ENCODE results near the gene THPO.

The THPO gene

DNA sequence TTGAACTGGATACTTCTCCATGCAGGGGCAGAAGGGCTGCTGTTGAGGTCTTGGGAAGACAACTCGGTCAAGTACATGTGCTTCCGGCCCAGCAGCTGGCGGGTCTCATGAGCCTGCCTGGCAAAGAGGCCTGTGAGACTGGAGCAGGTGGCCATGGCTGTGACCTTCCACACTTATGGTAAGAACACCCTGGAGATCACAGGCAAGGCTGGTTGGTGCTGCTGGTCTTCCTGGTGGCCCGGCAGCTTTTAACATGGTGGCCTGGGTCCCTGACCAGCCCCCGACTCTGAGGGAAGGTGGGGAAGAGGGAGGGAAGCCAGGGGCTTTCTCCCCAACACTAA is 17.3 kb upstream of the THPO start:
- Histone ChIP-seq H2BK5ac (ENCODE audit: low read length) (no peak overlapping the region), H3K56ac (ENCODE audit: low read length) (no peak overlapping the region), H3K4ac (ENCODE audit: low read depth, low read length) (no peak overlapping the region), H3K18ac (ENCODE audit: low read length) (no peak overlapping the region), H3K79me1 (ENCODE audit: low read length) (no peaks in the 10 kb centered on the region), H4K5ac (ENCODE audit: low read length) (no peak overlapping the region), H3K4me2 (ENCODE audit: low read length) (no peak overlapping the region), H3K23ac (ENCODE audit: low read length) (no peak overlapping the region), H3K4me1 (ENCODE audit: control insufficient read depth, low read depth, low read length) (no peaks in the 10 kb centered on the region), H2BK15ac (replicated peaks; ENCODE audit: low read depth) (no peak overlapping the region), H3K27me3 (ENCODE audit: insufficient read depth, low read length, poor library complexity) (no peaks in the 10 kb centered on the region), H4K8ac (ENCODE audit: low read depth, low read length) (no peak overlapping the region), H2BK120ac (ENCODE audit: low read depth, low read length) (no peak overlapping the region), H3K4me3 (ENCODE audit: low read length) (no peak overlapping the region), H3K9ac (ENCODE audit: low read length) (no peak overlapping the region), H3K27ac (ENCODE audit: low read depth, low read length) (no peak overlapping the region), H3K79me2 (ENCODE audit: control insufficient read depth, insufficient read depth, low read length) (no peaks in the 10 kb centered on the region), H3K36me3 (ENCODE audit: control insufficient read depth, insufficient read depth, low read length) (no peaks in the 10 kb centered on the region), H2AK5ac (ENCODE audit: low read length) (no peak overlapping the region)
- no CpG with 5 or more reads among the region's 5 CpGs for WGBS (ENCODE audit: extremely low coverage, insufficient coverage, low lambda C conversion rate)
- no peak for DNase-seq

- H2BK120ac ChIP-seq (ENCODE audit: low read depth, low read length), result no peak overlapping the region
- no peak for DNase-seq
- H3K4me1 ChIP-seq (ENCODE audit: control insufficient read depth, low read depth, low read length), result no peaks in the 10 kb centered on the region
- H4K8ac ChIP-seq (ENCODE audit: low read depth, low read length), result no peak overlapping the region
- H3K4ac ChIP-seq (ENCODE audit: low read depth, low read length), result no peak overlapping the region
- H3K36me3 ChIP-seq (ENCODE audit: control insufficient read depth, insufficient read depth, low read length), result no peaks in the 10 kb centered on the region
- H3K4me3 ChIP-seq (ENCODE audit: low read length), result no peak overlapping the region
- H3K23ac ChIP-seq (ENCODE audit: low read length), result no peak overlapping the region
- no peak overlapping the region for H2BK5ac ChIP-seq (ENCODE audit: low read length)
- no peak overlapping the region for H3K4me2 ChIP-seq (ENCODE audit: low read length)
- no peak overlapping the region for H2AK5ac ChIP-seq (ENCODE audit: low read length)
- H3K56ac ChIP-seq (ENCODE audit: low read length), result no peak overlapping the region
- H3K79me1 ChIP-seq (ENCODE audit: low read length), result no peaks in the 10 kb centered on the region
- no peak overlapping the region for H4K5ac ChIP-seq (ENCODE audit: low read length)
- H3K27ac ChIP-seq (ENCODE audit: low read depth, low read length), result no peak overlapping the region
- no peaks in the 10 kb centered on the region for H3K79me2 ChIP-seq (ENCODE audit: control insufficient read depth, insufficient read depth, low read length)
- H3K9ac ChIP-seq (ENCODE audit: low read length), result no peak overlapping the region
- no peaks in the 10 kb centered on the region for H3K27me3 ChIP-seq (ENCODE audit: insufficient read depth, low read length, poor library complexity)
- no peak overlapping the region for H2BK15ac ChIP-seq (replicated peaks; ENCODE audit: low read depth)
- no peak overlapping the region for H3K18ac ChIP-seq (ENCODE audit: low read length)
- no CpG with 5 or more reads among the region's 3 CpGs for WGBS (ENCODE audit: extremely low coverage, insufficient coverage, low lambda C conversion rate)
Measured at GRCh38 chr3:184391266-184391665, 13.3 kb upstream of the THPO start.

- no peak overlapping the region for H3K4me2 ChIP-seq (ENCODE audit: low read length)
Measured at GRCh38 chr3:184389935-184390528, 12.0 kb upstream of the THPO start.

GRCh38 chr3:184389384-184389783 is 11.4 kb upstream of the THPO start:
- H3K27ac ChIP-seq (ENCODE audit: low read depth, low read length), result no peak overlapping the region
- H3K23ac ChIP-seq (ENCODE audit: low read length), result no peak overlapping the region
- H3K27me3 ChIP-seq (ENCODE audit: insufficient read depth, low read length, poor library complexity), result no peaks in the 10 kb centered on the region
- DNase-seq, result no peak
- no peak overlapping the region for H2BK120ac ChIP-seq (ENCODE audit: low read depth, low read length)
- no CpG with 5 or more reads among the region's 5 CpGs for WGBS (ENCODE audit: extremely low coverage, insufficient coverage, low lambda C conversion rate)
- H2BK15ac ChIP-seq (replicated peaks; ENCODE audit: low read depth), result no peak overlapping the region
- no peak overlapping the region for H3K56ac ChIP-seq (ENCODE audit: low read length)
- H3K9ac ChIP-seq (ENCODE audit: low read length), result no peak overlapping the region
- H3K4me2 ChIP-seq (ENCODE audit: low read length), result no peak overlapping the region
- no peak overlapping the region for H4K8ac ChIP-seq (ENCODE audit: low read depth, low read length)
- no peaks in the 10 kb centered on the region for H3K4me1 ChIP-seq (ENCODE audit: control insufficient read depth, low read depth, low read length)
- no peak overlapping the region for H4K5ac ChIP-seq (ENCODE audit: low read length)
- H3K79me1 ChIP-seq (ENCODE audit: low read length), result no peaks in the 10 kb centered on the region
- H3K4me3 ChIP-seq (ENCODE audit: low read length), result no peak overlapping the region
- H2BK5ac ChIP-seq (ENCODE audit: low read length), result no peak overlapping the region
- H2AK5ac ChIP-seq (ENCODE audit: low read length), result no peak overlapping the region
- H3K18ac ChIP-seq (ENCODE audit: low read length), result no peak overlapping the region
- no peaks in the 10 kb centered on the region for H3K36me3 ChIP-seq (ENCODE audit: control insufficient read depth, insufficient read depth, low read length)
- no peak overlapping the region for H3K4ac ChIP-seq (ENCODE audit: low read depth, low read length)
- H3K79me2 ChIP-seq (ENCODE audit: control insufficient read depth, insufficient read depth, low read length), result no peaks in the 10 kb centered on the region

More at GRCh38 chr3:184389935-184390528, 12.0 kb upstream of the THPO start:
- Histone ChIP-seq H3K18ac (ENCODE audit: low read length) (no peak overlapping the region), H3K79me2 (ENCODE audit: control insufficient read depth, insufficient read depth, low read length) (no peaks in the 10 kb centered on the region), H3K4me1 (ENCODE audit: control insufficient read depth, low read depth, low read length) (no peaks in the 10 kb centered on the region), H2BK15ac (replicated peaks; ENCODE audit: low read depth) (no peak overlapping the region), H2AK5ac (ENCODE audit: low read length) (no peak overlapping the region), H3K4ac (ENCODE audit: low read depth, low read length) (no peak overlapping the region), H3K4me3 (ENCODE audit: low read length) (no peak overlapping the region), H4K5ac (ENCODE audit: low read length) (no peak overlapping the region), H2BK5ac (ENCODE audit: low read length) (no peak overlapping the region), H3K56ac (ENCODE audit: low read length) (no peak overlapping the region), H3K27me3 (ENCODE audit: insufficient read depth, low read length, poor library complexity) (no peaks in the 10 kb centered on the region), H3K9ac (ENCODE audit: low read length) (no peak overlapping the region), H3K27ac (ENCODE audit: low read depth, low read length) (no peak overlapping the region), H3K23ac (ENCODE audit: low read length) (no peak overlapping the region), H3K79me1 (ENCODE audit: low read length) (no peaks in the 10 kb centered on the region), H2BK120ac (ENCODE audit: low read depth, low read length) (no peak overlapping the region), H3K36me3 (ENCODE audit: control insufficient read depth, insufficient read depth, low read length) (no peaks in the 10 kb centered on the region), H4K8ac (ENCODE audit: low read depth, low read length) (no peak overlapping the region)
- DNase-seq, result no peak
- WGBS (ENCODE audit: extremely low coverage, insufficient coverage, low lambda C conversion rate), result no CpG with 5 or more reads among the region's 5 CpGs

DNA sequence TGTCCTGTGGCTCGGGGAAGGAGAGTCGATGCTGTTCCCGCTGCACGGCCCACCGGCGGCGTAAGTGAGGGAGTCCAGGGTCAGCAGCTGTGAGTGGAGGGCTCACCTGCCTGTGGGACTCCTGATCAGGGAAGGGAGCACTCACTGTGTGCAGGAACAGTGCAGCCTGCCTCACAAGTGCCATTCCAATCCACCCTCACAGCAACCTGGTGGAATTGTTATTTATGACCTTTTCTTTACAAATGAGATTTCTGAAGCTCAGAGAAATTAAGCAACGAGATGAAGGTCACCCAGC is 10.9 kb upstream of the THPO start:
- Histone ChIP-seq H3K27me3 (ENCODE audit: insufficient read depth, low read length, poor library complexity) (no peaks in the 10 kb centered on the region), H3K4me1 (ENCODE audit: control insufficient read depth, low read depth, low read length) (no peaks in the 10 kb centered on the region), H2BK120ac (ENCODE audit: low read depth, low read length) (no peak overlapping the region), H3K79me2 (ENCODE audit: control insufficient read depth, insufficient read depth, low read length) (no peaks in the 10 kb centered on the region), H3K79me1 (ENCODE audit: low read length) (no peaks in the 10 kb centered on the region), H3K4ac (ENCODE audit: low read depth, low read length) (no peak overlapping the region), H3K36me3 (ENCODE audit: control insufficient read depth, insufficient read depth, low read length) (no peaks in the 10 kb centered on the region), H4K8ac (ENCODE audit: low read depth, low read length) (no peak overlapping the region), H3K9ac (ENCODE audit: low read length) (no peak overlapping the region), H3K4me2 (ENCODE audit: low read length) (no peak overlapping the region), H3K4me3 (ENCODE audit: low read length) (no peak overlapping the region), H3K27ac (ENCODE audit: low read depth, low read length) (no peak overlapping the region), H3K23ac (ENCODE audit: low read length) (no peak overlapping the region), H3K56ac (ENCODE audit: low read length) (no peak overlapping the region), H2BK15ac (replicated peaks; ENCODE audit: low read depth) (no peak overlapping the region), H4K5ac (ENCODE audit: low read length) (no peak overlapping the region), H2BK5ac (ENCODE audit: low read length) (no peak overlapping the region), H3K18ac (ENCODE audit: low read length) (no peak overlapping the region), H2AK5ac (ENCODE audit: low read length) (no peak overlapping the region)
- no peak for DNase-seq
- WGBS (ENCODE audit: extremely low coverage, insufficient coverage, low lambda C conversion rate), result no CpG with 5 or more reads among the region's 8 CpGs

GRCh38 chr3:184388164-184388935 is 10.3 kb upstream of the THPO start:
- no peak overlapping the region for H3K4ac ChIP-seq (ENCODE audit: low read depth, low read length)
- no peaks in the 10 kb centered on the region for H3K79me2 ChIP-seq (ENCODE audit: control insufficient read depth, insufficient read depth, low read length)
- H2AK5ac ChIP-seq (ENCODE audit: low read length), result no peak overlapping the region
- no peak overlapping the region for H3K56ac ChIP-seq (ENCODE audit: low read length)
- no peak overlapping the region for H2BK15ac ChIP-seq (replicated peaks; ENCODE audit: low read depth)
- H3K18ac ChIP-seq (ENCODE audit: low read length), result no peak overlapping the region
- no peak overlapping the region for H4K8ac ChIP-seq (ENCODE audit: low read depth, low read length)
- H4K5ac ChIP-seq (ENCODE audit: low read length), result no peak overlapping the region
- H3K9ac ChIP-seq (ENCODE audit: low read length), result no peak overlapping the region
- no peaks in the 10 kb centered on the region for H3K79me1 ChIP-seq (ENCODE audit: low read length)
- no peak for DNase-seq
- H3K36me3 ChIP-seq (ENCODE audit: control insufficient read depth, insufficient read depth, low read length), result no peaks in the 10 kb centered on the region
- no peak overlapping the region for H2BK5ac ChIP-seq (ENCODE audit: low read length)
- no peak overlapping the region for H2BK120ac ChIP-seq (ENCODE audit: low read depth, low read length)
- no peaks in the 10 kb centered on the region for H3K4me1 ChIP-seq (ENCODE audit: control insufficient read depth, low read depth, low read length)
- no peaks in the 10 kb centered on the region for H3K27me3 ChIP-seq (ENCODE audit: insufficient read depth, low read length, poor library complexity)
- no peak overlapping the region for H3K27ac ChIP-seq (ENCODE audit: low read depth, low read length)
- no peak overlapping the region for H3K4me2 ChIP-seq (ENCODE audit: low read length)
- no peak overlapping the region for H3K23ac ChIP-seq (ENCODE audit: low read length)
- no CpG with 5 or more reads among the region's 8 CpGs for WGBS (ENCODE audit: extremely low coverage, insufficient coverage, low lambda C conversion rate)
- no peak overlapping the region for H3K4me3 ChIP-seq (ENCODE audit: low read length)

Measured in mesendoderm (in vitro differentiated cells).